Hepatocyte (in vitro differentiated cells): ENCODE data around the gene VASH1.

ENCODE experiments used
- EZH2 ChIP-seq: fragments of 200-600 bp; sonication (generic); IDR thresholded peaks from 2 replicates; pipeline ENCODE4 v1.6.1; 2016; ENCODE audit warnings: antibody characterized with exemption, mild to moderate bottlenecking, borderline replicate concordance
- EZH2phosphoT487 ChIP-seq: fragments of 200-600 bp; sonication (generic); IDR thresholded peaks from one replicate; pipeline ENCODE4 v1.6.1; 2018; ENCODE audit warnings: antibody characterized with exemption, mild to moderate bottlenecking, low read depth, moderate library complexity; ENCODE audit not compliant: unreplicated experiment, severe bottlenecking
- TF ChIP-seq, protein P1 (sequence below): fragments of 200-600 bp; sonication (generic); IDR thresholded peaks from 2 replicates; pipeline ENCODE4 v1.5.1; 2016; ENCODE audit warnings: antibody characterized with exemption, mild to moderate bottlenecking; ENCODE audit not compliant: poor library complexity

DNA sequence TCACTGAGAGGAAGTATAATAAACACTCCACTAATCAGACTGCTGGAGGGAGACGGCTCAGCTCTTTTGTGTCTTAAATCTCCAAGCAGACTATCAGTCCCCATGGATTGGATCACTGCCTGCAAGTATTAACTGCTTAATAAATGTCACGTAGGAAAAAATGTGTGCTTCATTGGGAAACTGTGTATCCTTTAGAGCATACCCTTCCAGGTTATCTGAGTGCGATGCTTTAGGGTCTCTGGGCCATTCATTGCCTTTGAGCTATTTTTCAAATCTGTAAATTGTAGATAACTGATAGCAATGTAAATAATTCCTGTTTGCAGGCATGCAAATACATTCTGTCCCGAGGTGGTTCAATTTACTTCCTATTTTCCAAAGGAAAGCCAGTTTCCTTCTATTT is 45.0 kb upstream of the VASH1 start:
- TF ChIP-seq, protein P1, sequence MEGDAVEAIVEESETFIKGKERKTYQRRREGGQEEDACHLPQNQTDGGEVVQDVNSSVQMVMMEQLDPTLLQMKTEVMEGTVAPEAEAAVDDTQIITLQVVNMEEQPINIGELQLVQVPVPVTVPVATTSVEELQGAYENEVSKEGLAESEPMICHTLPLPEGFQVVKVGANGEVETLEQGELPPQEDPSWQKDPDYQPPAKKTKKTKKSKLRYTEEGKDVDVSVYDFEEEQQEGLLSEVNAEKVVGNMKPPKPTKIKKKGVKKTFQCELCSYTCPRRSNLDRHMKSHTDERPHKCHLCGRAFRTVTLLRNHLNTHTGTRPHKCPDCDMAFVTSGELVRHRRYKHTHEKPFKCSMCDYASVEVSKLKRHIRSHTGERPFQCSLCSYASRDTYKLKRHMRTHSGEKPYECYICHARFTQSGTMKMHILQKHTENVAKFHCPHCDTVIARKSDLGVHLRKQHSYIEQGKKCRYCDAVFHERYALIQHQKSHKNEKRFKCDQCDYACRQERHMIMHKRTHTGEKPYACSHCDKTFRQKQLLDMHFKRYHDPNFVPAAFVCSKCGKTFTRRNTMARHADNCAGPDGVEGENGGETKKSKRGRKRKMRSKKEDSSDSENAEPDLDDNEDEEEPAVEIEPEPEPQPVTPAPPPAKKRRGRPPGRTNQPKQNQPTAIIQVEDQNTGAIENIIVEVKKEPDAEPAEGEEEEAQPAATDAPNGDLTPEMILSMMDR, result no peak
- TF ChIP-seq EZH2, result no peak
- TF ChIP-seq EZH2phosphoT487, result no peak
